WTC11 (cell line): ENCODE measurements around the gene KCTD3. TPM values are rescaled to one million over a fixed set of nuclear protein-coding genes. Genes with fewer than 3 reads are reported as not detected.

ENCODE experiments used
- ATF1 ChIP-seq: sonication (generic); formaldehyde crosslinking; IDR thresholded peaks from 2 replicates; pipeline ENCODE4 v1.8.1; 2023; ENCODE audit warnings: mild to moderate bottlenecking, moderate library complexity, missing genetic modification reagents
- GABPB1 ChIP-seq: sonication (generic); formaldehyde crosslinking; IDR thresholded peaks from 2 replicates; pipeline ENCODE4 v1.8.1; 2023; ENCODE audit warnings: mild to moderate bottlenecking, missing genetic modification reagents
- NFYB ChIP-seq: sonication (generic); formaldehyde crosslinking; conservative IDR thresholded peaks from 2 replicates; pipeline ENCODE4 v1.8.0; 2022; ENCODE audit warnings: low read depth, missing genetic modification reagents
- RORB ChIP-seq: fragments of 250-450 bp; sonication (Bioruptor Pico); IDR thresholded peaks from 2 replicates; pipeline ENCODE4 v1.9.0; 2021; ENCODE audit warnings: mild to moderate bottlenecking
- SMAD3 ChIP-seq: sonication (generic); formaldehyde crosslinking; IDR thresholded peaks from 2 replicates; pipeline ENCODE4 v1.8.0; 2022; ENCODE audit warnings: missing genetic modification reagents, mild to moderate bottlenecking, borderline replicate concordance
- ZNF263 ChIP-seq: sonication (generic); formaldehyde crosslinking; IDR thresholded peaks from 2 replicates; pipeline ENCODE4 v1.8.1; 2022; ENCODE audit warnings: low read depth, mild to moderate bottlenecking, moderate library complexity, missing genetic modification reagents
- ZNF671 ChIP-seq: fragments of 250-450 bp; sonication (Bioruptor Pico); IDR thresholded peaks from 2 replicates; pipeline ENCODE4 v1.8.0; 2021; ENCODE audit warnings: mild to moderate bottlenecking
- total RNA-seq: library from RNA; stranded (reverse); gene quantifications from 3 replicates; pipeline ENCODE4 v1.2.3, GENCODE V29; 2021
- TF ChIP-seq, protein P1 (sequence below): sonication (generic); formaldehyde crosslinking; IDR thresholded peaks from 2 replicates; pipeline ENCODE4 v1.8.0; 2022; ENCODE audit warnings: missing genetic modification reagents
- TF ChIP-seq, protein P2 (sequence below): sonication (generic); formaldehyde crosslinking; IDR thresholded peaks from 2 replicates; pipeline ENCODE4 v1.8.1; 2022; ENCODE audit warnings: missing genetic modification reagents, borderline replicate concordance
- TF ChIP-seq, protein P3 (sequence below): sonication (generic); formaldehyde crosslinking; IDR thresholded peaks from 2 replicates; pipeline ENCODE4 v1.8.1; 2023; ENCODE audit warnings: mild to moderate bottlenecking, missing genetic modification reagents, moderate library complexity
- TF ChIP-seq, protein P4 (sequence below): sonication (generic); formaldehyde crosslinking; IDR thresholded peaks from 2 replicates; pipeline ENCODE4 v1.8.1; 2023; ENCODE audit warnings: mild to moderate bottlenecking, missing genetic modification reagents, borderline replicate concordance
- TF ChIP-seq, protein P5 (sequence below): sonication (generic); formaldehyde crosslinking; IDR thresholded peaks from 2 replicates; pipeline ENCODE4 v1.8.1; 2022; ENCODE audit warnings: mild to moderate bottlenecking, moderate library complexity, missing genetic modification reagents
- TF ChIP-seq, protein P6 (sequence below): fragments of 250-450 bp; sonication (Bioruptor Pico); IDR thresholded peaks from 2 replicates; pipeline ENCODE4 v1.9.0; 2021; ENCODE audit warnings: mild to moderate bottlenecking
- TF ChIP-seq, protein P7 (sequence below): sonication (generic); formaldehyde crosslinking; IDR thresholded peaks from 2 replicates; pipeline ENCODE4 v1.8.1; 2022; ENCODE audit warnings: low read depth, mild to moderate bottlenecking, moderate library complexity, missing genetic modification reagents, borderline replicate concordance

KCTD3 gene
- total RNA-seq, 1 experiment from 2014 or later, result 55.6 TPM

DNA sequence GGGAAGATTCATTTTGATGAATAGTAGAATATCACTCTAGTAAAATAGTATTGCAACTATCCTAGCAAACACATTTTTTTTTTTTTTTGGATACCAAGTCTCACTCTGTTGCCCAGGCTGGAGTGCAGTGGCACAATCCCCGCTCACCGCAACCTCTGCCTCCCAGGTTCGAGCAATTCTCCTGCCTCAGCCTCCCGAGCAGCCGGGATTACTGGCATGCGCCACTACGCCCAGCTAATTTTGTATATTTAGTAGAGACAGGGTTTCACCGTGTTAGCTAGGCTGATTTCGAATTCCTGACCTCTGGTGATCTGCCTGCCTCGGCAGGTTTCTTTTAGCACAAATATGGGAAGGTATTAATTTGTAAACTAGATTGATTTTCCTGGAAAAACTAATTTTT lies 33.8 kb downstream of the KCTD3 start (continued):
- TF ChIP-seq, protein P1, sequence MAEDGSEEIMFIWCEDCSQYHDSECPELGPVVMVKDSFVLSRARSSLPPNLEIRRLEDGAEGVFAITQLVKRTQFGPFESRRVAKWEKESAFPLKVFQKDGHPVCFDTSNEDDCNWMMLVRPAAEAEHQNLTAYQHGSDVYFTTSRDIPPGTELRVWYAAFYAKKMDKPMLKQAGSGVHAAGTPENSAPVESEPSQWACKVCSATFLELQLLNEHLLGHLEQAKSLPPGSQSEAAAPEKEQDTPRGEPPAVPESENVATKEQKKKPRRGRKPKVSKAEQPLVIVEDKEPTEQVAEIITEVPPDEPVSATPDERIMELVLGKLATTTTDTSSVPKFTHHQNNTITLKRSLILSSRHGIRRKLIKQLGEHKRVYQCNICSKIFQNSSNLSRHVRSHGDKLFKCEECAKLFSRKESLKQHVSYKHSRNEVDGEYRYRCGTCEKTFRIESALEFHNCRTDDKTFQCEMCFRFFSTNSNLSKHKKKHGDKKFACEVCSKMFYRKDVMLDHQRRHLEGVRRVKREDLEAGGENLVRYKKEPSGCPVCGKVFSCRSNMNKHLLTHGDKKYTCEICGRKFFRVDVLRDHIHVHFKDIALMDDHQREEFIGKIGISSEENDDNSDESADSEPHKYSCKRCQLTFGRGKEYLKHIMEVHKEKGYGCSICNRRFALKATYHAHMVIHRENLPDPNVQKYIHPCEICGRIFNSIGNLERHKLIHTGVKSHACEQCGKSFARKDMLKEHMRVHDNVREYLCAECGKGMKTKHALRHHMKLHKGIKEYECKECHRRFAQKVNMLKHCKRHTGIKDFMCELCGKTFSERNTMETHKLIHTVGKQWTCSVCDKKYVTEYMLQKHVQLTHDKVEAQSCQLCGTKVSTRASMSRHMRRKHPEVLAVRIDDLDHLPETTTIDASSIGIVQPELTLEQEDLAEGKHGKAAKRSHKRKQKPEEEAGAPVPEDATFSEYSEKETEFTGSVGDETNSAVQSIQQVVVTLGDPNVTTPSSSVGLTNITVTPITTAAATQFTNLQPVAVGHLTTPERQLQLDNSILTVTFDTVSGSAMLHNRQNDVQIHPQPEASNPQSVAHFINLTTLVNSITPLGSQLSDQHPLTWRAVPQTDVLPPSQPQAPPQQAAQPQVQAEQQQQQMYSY (CRISPR knock-in tag), result no peak
- TF ChIP-seq, protein P2, sequence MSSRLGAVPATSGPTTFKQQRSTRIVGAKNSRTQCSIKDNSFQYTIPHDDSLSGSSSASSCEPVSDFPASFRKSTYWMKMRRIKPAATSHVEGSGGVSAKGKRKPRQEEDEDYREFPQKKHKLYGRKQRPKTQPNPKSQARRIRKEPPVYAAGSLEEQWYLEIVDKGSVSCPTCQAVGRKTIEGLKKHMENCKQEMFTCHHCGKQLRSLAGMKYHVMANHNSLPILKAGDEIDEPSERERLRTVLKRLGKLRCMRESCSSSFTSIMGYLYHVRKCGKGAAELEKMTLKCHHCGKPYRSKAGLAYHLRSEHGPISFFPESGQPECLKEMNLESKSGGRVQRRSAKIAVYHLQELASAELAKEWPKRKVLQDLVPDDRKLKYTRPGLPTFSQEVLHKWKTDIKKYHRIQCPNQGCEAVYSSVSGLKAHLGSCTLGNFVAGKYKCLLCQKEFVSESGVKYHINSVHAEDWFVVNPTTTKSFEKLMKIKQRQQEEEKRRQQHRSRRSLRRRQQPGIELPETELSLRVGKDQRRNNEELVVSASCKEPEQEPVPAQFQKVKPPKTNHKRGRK (CRISPR knock-in tag), result no peak
- TF ChIP-seq NFYB (CRISPR knock-in tag) (no peak), ZNF263 (CRISPR knock-in tag) (no peak), SMAD3 (CRISPR knock-in tag) (no peak), GABPB1 (CRISPR knock-in tag) (no peak), ATF1 (CRISPR knock-in tag) (no peak), RORB (CRISPR knock-in tag) (no peak), ZNF671 (CRISPR knock-in tag) (no peak)
- TF ChIP-seq, protein P3, sequence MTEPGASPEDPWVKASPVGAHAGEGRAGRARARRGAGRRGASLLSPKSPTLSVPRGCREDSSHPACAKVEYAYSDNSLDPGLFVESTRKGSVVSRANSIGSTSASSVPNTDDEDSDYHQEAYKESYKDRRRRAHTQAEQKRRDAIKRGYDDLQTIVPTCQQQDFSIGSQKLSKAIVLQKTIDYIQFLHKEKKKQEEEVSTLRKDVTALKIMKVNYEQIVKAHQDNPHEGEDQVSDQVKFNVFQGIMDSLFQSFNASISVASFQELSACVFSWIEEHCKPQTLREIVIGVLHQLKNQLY (CRISPR knock-in tag), result no peak
- TF ChIP-seq, protein P4, sequence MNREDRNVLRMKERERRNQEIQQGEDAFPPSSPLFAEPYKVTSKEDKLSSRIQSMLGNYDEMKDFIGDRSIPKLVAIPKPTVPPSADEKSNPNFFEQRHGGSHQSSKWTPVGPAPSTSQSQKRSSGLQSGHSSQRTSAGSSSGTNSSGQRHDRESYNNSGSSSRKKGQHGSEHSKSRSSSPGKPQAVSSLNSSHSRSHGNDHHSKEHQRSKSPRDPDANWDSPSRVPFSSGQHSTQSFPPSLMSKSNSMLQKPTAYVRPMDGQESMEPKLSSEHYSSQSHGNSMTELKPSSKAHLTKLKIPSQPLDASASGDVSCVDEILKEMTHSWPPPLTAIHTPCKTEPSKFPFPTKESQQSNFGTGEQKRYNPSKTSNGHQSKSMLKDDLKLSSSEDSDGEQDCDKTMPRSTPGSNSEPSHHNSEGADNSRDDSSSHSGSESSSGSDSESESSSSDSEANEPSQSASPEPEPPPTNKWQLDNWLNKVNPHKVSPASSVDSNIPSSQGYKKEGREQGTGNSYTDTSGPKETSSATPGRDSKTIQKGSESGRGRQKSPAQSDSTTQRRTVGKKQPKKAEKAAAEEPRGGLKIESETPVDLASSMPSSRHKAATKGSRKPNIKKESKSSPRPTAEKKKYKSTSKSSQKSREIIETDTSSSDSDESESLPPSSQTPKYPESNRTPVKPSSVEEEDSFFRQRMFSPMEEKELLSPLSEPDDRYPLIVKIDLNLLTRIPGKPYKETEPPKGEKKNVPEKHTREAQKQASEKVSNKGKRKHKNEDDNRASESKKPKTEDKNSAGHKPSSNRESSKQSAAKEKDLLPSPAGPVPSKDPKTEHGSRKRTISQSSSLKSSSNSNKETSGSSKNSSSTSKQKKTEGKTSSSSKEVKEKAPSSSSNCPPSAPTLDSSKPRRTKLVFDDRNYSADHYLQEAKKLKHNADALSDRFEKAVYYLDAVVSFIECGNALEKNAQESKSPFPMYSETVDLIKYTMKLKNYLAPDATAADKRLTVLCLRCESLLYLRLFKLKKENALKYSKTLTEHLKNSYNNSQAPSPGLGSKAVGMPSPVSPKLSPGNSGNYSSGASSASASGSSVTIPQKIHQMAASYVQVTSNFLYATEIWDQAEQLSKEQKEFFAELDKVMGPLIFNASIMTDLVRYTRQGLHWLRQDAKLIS (CRISPR knock-in tag), result no peak
- TF ChIP-seq, protein P5, sequence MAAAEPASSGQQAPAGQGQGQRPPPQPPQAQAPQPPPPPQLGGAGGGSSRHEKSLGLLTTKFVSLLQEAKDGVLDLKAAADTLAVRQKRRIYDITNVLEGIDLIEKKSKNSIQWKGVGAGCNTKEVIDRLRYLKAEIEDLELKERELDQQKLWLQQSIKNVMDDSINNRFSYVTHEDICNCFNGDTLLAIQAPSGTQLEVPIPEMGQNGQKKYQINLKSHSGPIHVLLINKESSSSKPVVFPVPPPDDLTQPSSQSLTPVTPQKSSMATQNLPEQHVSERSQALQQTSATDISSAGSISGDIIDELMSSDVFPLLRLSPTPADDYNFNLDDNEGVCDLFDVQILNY (CRISPR knock-in tag), result no peak
- TF ChIP-seq, protein P6, sequence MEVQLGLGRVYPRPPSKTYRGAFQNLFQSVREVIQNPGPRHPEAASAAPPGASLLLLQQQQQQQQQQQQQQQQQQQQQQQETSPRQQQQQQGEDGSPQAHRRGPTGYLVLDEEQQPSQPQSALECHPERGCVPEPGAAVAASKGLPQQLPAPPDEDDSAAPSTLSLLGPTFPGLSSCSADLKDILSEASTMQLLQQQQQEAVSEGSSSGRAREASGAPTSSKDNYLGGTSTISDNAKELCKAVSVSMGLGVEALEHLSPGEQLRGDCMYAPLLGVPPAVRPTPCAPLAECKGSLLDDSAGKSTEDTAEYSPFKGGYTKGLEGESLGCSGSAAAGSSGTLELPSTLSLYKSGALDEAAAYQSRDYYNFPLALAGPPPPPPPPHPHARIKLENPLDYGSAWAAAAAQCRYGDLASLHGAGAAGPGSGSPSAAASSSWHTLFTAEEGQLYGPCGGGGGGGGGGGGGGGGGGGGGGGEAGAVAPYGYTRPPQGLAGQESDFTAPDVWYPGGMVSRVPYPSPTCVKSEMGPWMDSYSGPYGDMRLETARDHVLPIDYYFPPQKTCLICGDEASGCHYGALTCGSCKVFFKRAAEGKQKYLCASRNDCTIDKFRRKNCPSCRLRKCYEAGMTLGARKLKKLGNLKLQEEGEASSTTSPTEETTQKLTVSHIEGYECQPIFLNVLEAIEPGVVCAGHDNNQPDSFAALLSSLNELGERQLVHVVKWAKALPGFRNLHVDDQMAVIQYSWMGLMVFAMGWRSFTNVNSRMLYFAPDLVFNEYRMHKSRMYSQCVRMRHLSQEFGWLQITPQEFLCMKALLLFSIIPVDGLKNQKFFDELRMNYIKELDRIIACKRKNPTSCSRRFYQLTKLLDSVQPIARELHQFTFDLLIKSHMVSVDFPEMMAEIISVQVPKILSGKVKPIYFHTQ, result no peak
- TF ChIP-seq, protein P7, sequence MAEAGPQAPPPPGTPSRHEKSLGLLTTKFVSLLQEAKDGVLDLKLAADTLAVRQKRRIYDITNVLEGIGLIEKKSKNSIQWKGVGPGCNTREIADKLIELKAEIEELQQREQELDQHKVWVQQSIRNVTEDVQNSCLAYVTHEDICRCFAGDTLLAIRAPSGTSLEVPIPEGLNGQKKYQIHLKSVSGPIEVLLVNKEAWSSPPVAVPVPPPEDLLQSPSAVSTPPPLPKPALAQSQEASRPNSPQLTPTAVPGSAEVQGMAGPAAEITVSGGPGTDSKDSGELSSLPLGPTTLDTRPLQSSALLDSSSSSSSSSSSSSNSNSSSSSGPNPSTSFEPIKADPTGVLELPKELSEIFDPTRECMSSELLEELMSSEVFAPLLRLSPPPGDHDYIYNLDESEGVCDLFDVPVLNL (CRISPR knock-in tag), result no peak
- TF ChIP-seq, all 79 proteins: peak for 0
